ENCODE data around the gene TIPRL. TPM values are rescaled to one million over a fixed set of nuclear protein-coding genes. Genes with fewer than 3 reads are reported as not detected.
"Not testable (repeated sequence)": the region's sequence is repeated elsewhere in the genome, so short reads cannot be mapped to it uniquely, and the experiment has no call there.

Gene TIPRL
- polyA plus RNA-seq, 4 donors = 21.2 to 29.7 (median 23.5) TPM

DNA sequence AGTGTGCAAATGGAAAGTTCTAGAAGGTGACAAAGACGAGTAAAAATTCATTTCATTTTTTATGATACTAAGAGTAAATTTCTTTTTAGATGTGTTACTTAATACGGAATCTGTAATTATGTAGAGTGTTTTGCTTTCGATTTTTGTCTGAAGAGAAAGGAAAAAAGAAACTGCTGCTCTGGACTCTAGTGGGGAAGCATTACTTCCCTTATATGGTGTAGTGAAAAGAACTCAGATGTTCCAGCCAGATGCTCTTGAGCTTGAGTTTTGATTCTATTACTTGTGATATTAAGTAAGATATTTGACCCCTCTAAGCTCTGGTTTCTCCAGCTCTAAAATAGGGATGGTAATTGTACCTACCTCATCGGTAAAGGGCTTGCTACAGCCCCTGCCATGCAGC is 29.8 kb upstream of the TIPRL start:
- 50 to 79% (median 64%) methylated on average over 4 of the region's 4 CpGs for WGBS, 3 donors
- H3K27ac ChIP-seq (ENCODE audit: low read depth in 1 of 3, low read length in 2 of 3) = no peak overlapping the region
- peaks cover 0 to 4% (median 0%) of the 10 kb centered on the region in 3 donors for H3K4me1 ChIP-seq (ENCODE audit: control insufficient read depth in 3 of 3, insufficient read depth in 2 of 3, low read depth in 1 of 3, low read length in 2 of 3)
- H3K27me3 ChIP-seq (ENCODE audit: control insufficient read depth in 3 of 3, insufficient read depth in 3 of 3, low read length in 3 of 3) = no peaks in the 10 kb centered on the region
- peak; percentile 75 for FAIRE-seq
- no peak overlapping the region for H3K4me3 ChIP-seq (ENCODE audit: low read depth in 1 of 3, low read length in 3 of 3)
- no peaks in the 10 kb centered on the region for H3K9me3 ChIP-seq (ENCODE audit: control insufficient read depth in 2 of 2, insufficient read depth in 1 of 2, low read depth in 1 of 2, low read length in 1 of 2)
- DNase-seq = no peak
- no peaks in the 10 kb centered on the region for H3K36me3 ChIP-seq (ENCODE audit: control insufficient read depth in 3 of 3, insufficient read depth in 2 of 3, low read depth in 1 of 3, low read length in 3 of 3)

DNA sequence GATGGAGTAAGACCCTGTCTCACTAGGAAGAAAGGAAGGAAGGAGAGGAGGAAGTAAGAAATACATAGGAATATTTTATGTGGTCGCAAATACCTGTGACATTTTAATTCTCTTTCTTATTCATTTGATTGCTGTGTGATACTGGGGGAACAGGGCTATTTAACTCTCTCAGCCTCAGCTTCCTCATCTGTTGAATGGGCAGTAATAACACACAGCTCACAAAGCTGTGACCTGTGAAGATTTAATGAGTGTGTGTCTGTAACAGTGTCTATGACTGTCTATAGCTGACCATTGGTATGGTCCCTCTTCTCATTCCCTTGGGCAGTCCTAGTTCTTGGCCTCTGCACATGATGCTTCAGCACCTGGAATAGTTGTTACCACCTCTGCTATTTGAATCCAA is 28.5 kb upstream of the TIPRL start:
- DNase-seq = no peak
- Histone ChIP-seq H3K9me3 (ENCODE audit: control insufficient read depth in 2 of 2, insufficient read depth in 1 of 2, low read depth in 1 of 2, low read length in 1 of 2) (no peaks in the 10 kb centered on the region), H3K36me3 (ENCODE audit: control insufficient read depth in 3 of 3, insufficient read depth in 2 of 3, low read depth in 1 of 3, low read length in 3 of 3) (no peaks in the 10 kb centered on the region), H3K4me3 (ENCODE audit: low read depth in 1 of 3, low read length in 3 of 3) (no peak overlapping the region), H3K27ac (ENCODE audit: low read depth in 1 of 3, low read length in 2 of 3) (no peak overlapping the region), H3K4me1 (ENCODE audit: control insufficient read depth in 3 of 3, insufficient read depth in 2 of 3, low read depth in 1 of 3, low read length in 2 of 3) (peaks cover 0 to 4% (median 0%) of the 10 kb centered on the region in 3 donors), H3K27me3 (ENCODE audit: control insufficient read depth in 3 of 3, insufficient read depth in 3 of 3, low read length in 3 of 3) (no peaks in the 10 kb centered on the region)
- FAIRE-seq = no peak
- 96 to 100% (median 100%) methylated on average over 1 of the region's 1 CpG for WGBS, 3 donors

DNA sequence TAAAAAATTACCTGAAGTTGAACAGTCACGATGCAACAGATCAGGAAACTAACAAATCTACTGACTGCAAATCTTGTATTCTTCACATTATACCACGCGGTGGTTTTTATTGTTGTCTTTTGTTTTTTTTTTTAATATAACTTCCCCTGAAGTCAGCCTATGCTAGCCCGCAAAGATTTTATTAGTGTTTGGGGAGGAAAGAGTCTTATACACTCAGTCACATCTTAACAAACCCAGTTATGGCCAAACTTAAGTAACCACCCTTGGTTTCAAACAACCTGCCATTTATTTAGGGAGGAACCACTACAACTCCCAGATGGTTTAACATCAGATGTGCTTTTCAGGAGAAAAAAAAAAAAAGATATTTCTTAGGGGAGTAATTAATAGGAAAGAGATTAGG is 26.8 kb upstream of the TIPRL start:
- Histone ChIP-seq H3K4me1 (ENCODE audit: control insufficient read depth in 3 of 3, insufficient read depth in 2 of 3, low read depth in 1 of 3, low read length in 2 of 3) (no peaks in the 10 kb centered on the region), H3K27ac (ENCODE audit: low read depth in 1 of 3, low read length in 2 of 3) (no peak overlapping the region), H3K27me3 (ENCODE audit: control insufficient read depth in 3 of 3, insufficient read depth in 3 of 3, low read length in 3 of 3) (no peaks in the 10 kb centered on the region), H3K36me3 (ENCODE audit: control insufficient read depth in 3 of 3, insufficient read depth in 2 of 3, low read depth in 1 of 3, low read length in 3 of 3) (no peaks in the 10 kb centered on the region), H3K4me3 (ENCODE audit: low read depth in 1 of 3, low read length in 3 of 3) (no peak overlapping the region), H3K9me3 (ENCODE audit: control insufficient read depth in 2 of 2, insufficient read depth in 1 of 2, low read depth in 1 of 2, low read length in 1 of 2) (no peaks in the 10 kb centered on the region)
- DNase-seq = no peak
- no peak for FAIRE-seq
- WGBS, 3 donors = 90 to 95% (median 93%) methylated on average over 4 of the region's 4 CpGs

DNA sequence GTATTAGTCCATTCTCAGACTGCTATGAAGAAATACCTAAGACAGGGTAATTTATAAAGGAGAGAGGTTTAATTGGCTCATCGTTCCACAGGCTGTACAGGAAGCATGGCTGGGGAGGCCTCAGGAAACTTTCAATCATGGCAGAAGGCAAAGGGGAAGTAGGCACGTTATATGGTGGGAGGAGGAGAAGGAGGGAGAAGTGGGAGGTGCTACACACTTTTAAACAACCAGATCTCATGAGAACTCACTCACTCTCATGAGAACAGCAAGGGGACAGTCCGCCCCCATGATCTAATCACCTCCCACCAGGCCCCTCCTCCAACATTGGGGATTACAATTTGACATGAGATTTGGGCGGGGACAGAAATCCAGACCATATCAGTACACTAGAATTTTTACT is 24.1 kb upstream of the TIPRL start:
- not testable (repeated sequence) for H3K9me3 ChIP-seq (ENCODE audit: control insufficient read depth in 2 of 2, insufficient read depth in 1 of 2, low read depth in 1 of 2, low read length in 1 of 2); DNase-seq; FAIRE-seq; H3K27me3 ChIP-seq (ENCODE audit: control insufficient read depth in 3 of 3, insufficient read depth in 3 of 3, low read length in 3 of 3); H3K4me3 ChIP-seq (ENCODE audit: low read depth in 1 of 3, low read length in 3 of 3); H3K27ac ChIP-seq (ENCODE audit: low read depth in 1 of 3, low read length in 2 of 3); H3K4me1 ChIP-seq (ENCODE audit: control insufficient read depth in 3 of 3, insufficient read depth in 2 of 3, low read depth in 1 of 3, low read length in 2 of 3); H3K36me3 ChIP-seq (ENCODE audit: control insufficient read depth in 3 of 3, insufficient read depth in 2 of 3, low read depth in 1 of 3, low read length in 3 of 3)
- WGBS, 3 donors = 62 to 66% (median 66%) methylated on average over 4 of the region's 4 CpGs

DNA sequence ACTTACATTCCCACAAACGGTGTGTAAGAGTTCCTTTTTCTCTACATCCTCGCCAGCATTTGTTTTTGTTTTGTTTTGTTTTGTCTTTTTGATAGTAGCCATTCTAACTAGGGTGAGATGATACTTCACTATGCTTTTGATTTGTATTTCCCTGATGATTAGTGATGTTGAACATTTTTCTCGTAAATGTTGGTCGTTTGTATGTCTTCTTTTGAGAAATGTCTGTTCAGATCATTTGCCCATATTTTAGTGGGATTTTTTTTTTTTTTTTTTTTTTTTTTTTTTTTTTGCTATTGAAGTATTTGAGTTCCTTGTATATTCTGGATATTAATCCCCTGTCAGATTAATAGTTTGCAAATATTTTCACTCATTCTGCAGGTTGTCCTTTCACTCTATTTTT is 22.9 kb upstream of the TIPRL start:
- no peak for FAIRE-seq
- WGBS, 3 donors = 63 to 80% (median 73%) methylated on average over 4 of the region's 4 CpGs
- no peak for DNase-seq

DNA sequence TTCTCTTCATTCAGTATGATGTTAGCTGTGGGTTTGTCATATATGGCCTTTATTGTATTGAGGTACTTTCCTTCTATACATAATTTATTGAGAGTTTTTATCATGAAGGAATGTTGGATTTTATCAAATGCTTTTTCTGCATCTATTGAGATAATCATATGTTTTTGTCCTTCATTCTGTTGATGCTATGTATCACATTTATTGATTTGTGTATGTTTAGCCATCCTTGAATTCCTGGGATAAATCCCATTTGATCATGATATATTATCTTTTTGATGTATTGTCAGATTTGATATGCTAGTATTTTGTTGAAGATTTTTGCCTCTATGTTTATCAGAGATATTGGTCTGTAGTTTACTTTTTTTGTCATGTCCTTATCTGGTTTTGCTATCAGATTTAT is 21.1 kb upstream of the TIPRL start:
- FAIRE-seq (no peak), DNase-seq (no peak)
- Histone ChIP-seq H3K4me1 (ENCODE audit: control insufficient read depth in 3 of 3, insufficient read depth in 2 of 3, low read depth in 1 of 3, low read length in 2 of 3) (no peaks in the 10 kb centered on the region), H3K27ac (ENCODE audit: low read depth in 1 of 3, low read length in 2 of 3) (no peak overlapping the region), H3K27me3 (ENCODE audit: control insufficient read depth in 3 of 3, insufficient read depth in 3 of 3, low read length in 3 of 3) (no peaks in the 10 kb centered on the region), H3K9me3 (ENCODE audit: control insufficient read depth in 2 of 2, insufficient read depth in 1 of 2, low read depth in 1 of 2, low read length in 1 of 2) (peaks cover 0 to 7% of the 10 kb centered on the region in 2 donors), H3K36me3 (ENCODE audit: control insufficient read depth in 3 of 3, insufficient read depth in 2 of 3, low read depth in 1 of 3, low read length in 3 of 3) (no peaks in the 10 kb centered on the region), H3K4me3 (ENCODE audit: low read depth in 1 of 3, low read length in 3 of 3) (no peak overlapping the region)

More for the DNA sequence above, 22.9 kb upstream of the TIPRL start:
- no peak overlapping the region for H3K4me3 ChIP-seq (ENCODE audit: low read depth in 1 of 3, low read length in 3 of 3)
- no peaks in the 10 kb centered on the region for H3K36me3 ChIP-seq (ENCODE audit: control insufficient read depth in 3 of 3, insufficient read depth in 2 of 3, low read depth in 1 of 3, low read length in 3 of 3)
- peaks cover 0 to 3% of the 10 kb centered on the region in 2 donors for H3K9me3 ChIP-seq (ENCODE audit: control insufficient read depth in 2 of 2, insufficient read depth in 1 of 2, low read depth in 1 of 2, low read length in 1 of 2)
- H3K27me3 ChIP-seq (ENCODE audit: control insufficient read depth in 3 of 3, insufficient read depth in 3 of 3, low read length in 3 of 3) = no peaks in the 10 kb centered on the region
- H3K4me1 ChIP-seq (ENCODE audit: control insufficient read depth in 3 of 3, insufficient read depth in 2 of 3, low read depth in 1 of 3, low read length in 2 of 3) = no peaks in the 10 kb centered on the region
- no peak overlapping the region for H3K27ac ChIP-seq (ENCODE audit: low read depth in 1 of 3, low read length in 2 of 3)

DNA sequence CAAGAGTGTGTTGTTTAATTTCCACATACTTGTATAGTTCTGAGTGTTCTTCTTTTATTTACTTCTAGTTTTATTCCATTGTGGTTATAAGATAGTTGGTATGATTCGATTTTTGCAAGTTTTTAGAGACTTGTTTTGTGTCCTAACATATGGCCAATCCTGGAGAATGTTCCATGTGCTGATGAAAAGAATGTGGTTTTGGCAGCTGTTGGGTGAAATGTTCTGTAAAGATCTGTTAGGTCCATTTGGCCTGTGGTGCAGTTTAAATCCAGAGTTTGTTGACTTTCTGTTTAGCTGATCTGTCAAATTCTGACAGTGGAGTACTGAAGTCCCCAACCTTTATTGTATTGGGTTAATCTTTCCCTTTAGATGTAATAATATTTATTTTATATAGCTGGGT is 19.5 kb upstream of the TIPRL start:
- no peak for FAIRE-seq

DNA sequence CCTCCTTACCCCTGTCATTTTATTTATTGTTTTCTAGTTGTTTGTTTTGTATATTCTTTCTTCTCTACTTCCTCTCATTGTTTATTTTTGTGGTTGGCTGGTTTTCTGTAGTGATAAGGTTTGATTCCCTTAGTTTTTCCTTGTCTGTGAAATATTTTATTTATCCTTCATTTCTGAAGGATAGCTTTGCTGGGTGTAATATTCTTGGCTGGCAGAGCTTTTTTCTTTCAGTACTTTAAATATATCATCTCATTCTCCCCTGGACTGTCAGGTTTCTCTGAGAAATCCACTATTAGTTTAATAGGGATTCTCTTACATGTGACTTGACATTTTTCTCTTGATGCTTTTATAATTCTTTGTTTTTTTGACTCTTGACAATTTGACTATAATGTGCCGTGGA is 18.8 kb upstream of the TIPRL start:
- DNase-seq (no peak), FAIRE-seq (no peak)
- Histone ChIP-seq H3K27ac (ENCODE audit: low read depth in 1 of 3, low read length in 2 of 3) (no peak overlapping the region), H3K4me1 (ENCODE audit: control insufficient read depth in 3 of 3, insufficient read depth in 2 of 3, low read depth in 1 of 3, low read length in 2 of 3) (no peaks in the 10 kb centered on the region), H3K27me3 (ENCODE audit: control insufficient read depth in 3 of 3, insufficient read depth in 3 of 3, low read length in 3 of 3) (no peaks in the 10 kb centered on the region), H3K36me3 (ENCODE audit: control insufficient read depth in 3 of 3, insufficient read depth in 2 of 3, low read depth in 1 of 3, low read length in 3 of 3) (no peaks in the 10 kb centered on the region), H3K9me3 (ENCODE audit: control insufficient read depth in 2 of 2, insufficient read depth in 1 of 2, low read depth in 1 of 2, low read length in 1 of 2) (peaks cover 0 to 7% of the 10 kb centered on the region in 2 donors), H3K4me3 (ENCODE audit: low read depth in 1 of 3, low read length in 3 of 3) (no peak overlapping the region)
- 90 to 96% (median 92%) methylated on average over 1 of the region's 1 CpG for WGBS, 3 donors

More for the DNA sequence above, 19.5 kb upstream of the TIPRL start:
- no peak for DNase-seq
- Histone ChIP-seq H3K9me3 (ENCODE audit: control insufficient read depth in 2 of 2, insufficient read depth in 1 of 2, low read depth in 1 of 2, low read length in 1 of 2) (peaks cover 0 to 7% of the 10 kb centered on the region in 2 donors), H3K4me3 (ENCODE audit: low read depth in 1 of 3, low read length in 3 of 3) (no peak overlapping the region), H3K4me1 (ENCODE audit: control insufficient read depth in 3 of 3, insufficient read depth in 2 of 3, low read depth in 1 of 3, low read length in 2 of 3) (no peaks in the 10 kb centered on the region), H3K27ac (ENCODE audit: low read depth in 1 of 3, low read length in 2 of 3) (no peak overlapping the region), H3K27me3 (ENCODE audit: control insufficient read depth in 3 of 3, insufficient read depth in 3 of 3, low read length in 3 of 3) (no peaks in the 10 kb centered on the region), H3K36me3 (ENCODE audit: control insufficient read depth in 3 of 3, insufficient read depth in 2 of 3, low read depth in 1 of 3, low read length in 3 of 3) (no peaks in the 10 kb centered on the region)
- WGBS, 3 donors = 53 to 59% (median 56%) methylated on average over 1 of the region's 1 CpG

DNA sequence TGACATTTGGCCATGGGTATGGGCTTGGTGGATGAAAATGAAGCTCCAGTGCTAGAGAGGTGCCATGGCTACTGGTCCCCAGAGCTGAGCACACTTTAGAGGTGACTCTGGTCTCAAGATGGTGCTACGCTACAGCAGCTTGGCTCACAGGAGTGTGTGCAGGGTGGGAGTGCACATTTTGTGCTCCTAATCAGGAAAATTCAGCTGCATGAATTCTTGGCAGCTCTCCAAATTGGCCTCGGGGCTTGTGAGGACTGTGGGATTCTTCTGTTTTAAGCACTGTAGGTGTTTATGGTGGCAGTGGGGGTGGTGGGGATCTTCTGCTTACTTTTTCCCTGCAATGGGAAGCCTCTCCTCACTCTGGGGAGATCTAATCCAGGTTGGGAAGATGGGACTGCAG is 17.3 kb upstream of the TIPRL start:
- FAIRE-seq (no peak), DNase-seq (no peak)
- Histone ChIP-seq H3K36me3 (ENCODE audit: control insufficient read depth in 3 of 3, insufficient read depth in 2 of 3, low read depth in 1 of 3, low read length in 3 of 3) (no peaks in the 10 kb centered on the region), H3K27ac (ENCODE audit: low read depth in 1 of 3, low read length in 2 of 3) (no peak overlapping the region), H3K27me3 (ENCODE audit: control insufficient read depth in 3 of 3, insufficient read depth in 3 of 3, low read length in 3 of 3) (no peaks in the 10 kb centered on the region), H3K4me1 (ENCODE audit: control insufficient read depth in 3 of 3, insufficient read depth in 2 of 3, low read depth in 1 of 3, low read length in 2 of 3) (no peaks in the 10 kb centered on the region), H3K4me3 (ENCODE audit: low read depth in 1 of 3, low read length in 3 of 3) (no peak overlapping the region), H3K9me3 (ENCODE audit: control insufficient read depth in 2 of 2, insufficient read depth in 1 of 2, low read depth in 1 of 2, low read length in 1 of 2) (peaks cover 0 to 7% of the 10 kb centered on the region in 2 donors)
- 65 to 81% (median 66%) methylated on average over 2 of the region's 2 CpGs for WGBS, 3 donors
